ENCODE results near the gene RAPGEF2.

Gene RAPGEF2

GRCh38 chr4:159101988-159102621 lies 774 bp upstream of the RAPGEF2 start:
- H3K4me3 ChIP-seq (ENCODE audit: low read depth, low read length): peak overlapping the region; percentile 80
- peak; percentile 26 for DNase-seq (ENCODE audit: low read depth)
- no peak for TF ChIP-seq CTCF (conservative IDR thresholded peaks at IDR 0.05; ENCODE audit: low read depth, low read length)

- TF ChIP-seq CTCF (conservative IDR thresholded peaks at IDR 0.05; ENCODE audit: low read depth, low read length): no peak
- DNase-seq (ENCODE audit: low read depth): peak; percentile 30
- peak overlapping the region; percentile 80 for H3K4me3 ChIP-seq (ENCODE audit: low read depth, low read length)
Observed at GRCh38 chr4:159103384-159103990, 608 bp downstream of the RAPGEF2 start.

GRCh38 chr4:159104694-159105414 lies 2.0 kb downstream of the RAPGEF2 start:
- DNase-seq (ENCODE audit: low read depth): peak; percentile 58
- H3K4me3 ChIP-seq (ENCODE audit: low read depth, low read length): peak overlapping the region; percentile 80
- TF ChIP-seq CTCF (conservative IDR thresholded peaks at IDR 0.05; ENCODE audit: low read depth, low read length): no peak

- DNase-seq (ENCODE audit: low read depth): peak; percentile 66
- no peak for TF ChIP-seq CTCF (conservative IDR thresholded peaks at IDR 0.05; ENCODE audit: low read depth, low read length)
- H3K4me3 ChIP-seq (ENCODE audit: low read depth, low read length): peak overlapping the region; percentile 26
Observed at GRCh38 chr4:159105761-159106243, 2.9 kb downstream of the RAPGEF2 start.

- no peak overlapping the region for H3K4me3 ChIP-seq (ENCODE audit: low read depth, low read length)
- peak; percentile 48 for DNase-seq (ENCODE audit: low read depth)
- TF ChIP-seq CTCF (conservative IDR thresholded peaks at IDR 0.05; ENCODE audit: low read depth, low read length): no peak
Observed at GRCh38 chr4:159106636-159107035, 3.8 kb downstream of the RAPGEF2 start.

- H3K4me3 ChIP-seq (ENCODE audit: low read depth, low read length): no peak overlapping the region
- peak; percentile 28 for DNase-seq (ENCODE audit: low read depth)
Observed at GRCh38 chr4:159107203-159107925, 4.5 kb downstream of the RAPGEF2 start.

More at GRCh38 chr4:159107203-159107925, 4.5 kb downstream of the RAPGEF2 start:
- TF ChIP-seq CTCF (conservative IDR thresholded peaks at IDR 0.05; ENCODE audit: low read depth, low read length): no peak
